ENCODE measurements around the gene SIDT2. TPM values are rescaled to one million over a fixed set of nuclear protein-coding genes. Genes with fewer than 3 reads are reported as not detected.

SIDT2 gene
- total RNA-seq, 1 donor from 2014 or later, result 45.4 TPM

GRCh38 chr11:117220999-117221774 is 42.6 kb downstream of the SIDT2 start:
- no peak for DNase-seq (ENCODE audit: low spot score in 2 of 2)
- intact Hi-C loops (cut with DNase I), result loop anchor here (1.0 kb wide), 1 partner anchor 22 kb away; the partner anchor contains the start of gene TAGLN
- H3K4me1 ChIP-seq, result peaks cover 35 to 53% of the 10 kb centered on the region in 2 donors
- H3K27me3 ChIP-seq, result no peaks in the 10 kb centered on the region
- peaks cover 14 to 20% of the 10 kb centered on the region in 2 donors for H3K36me3 ChIP-seq
- peak overlapping the region; percentile 3 to 46 for H3K4me3 ChIP-seq
- H3K9me3 ChIP-seq, result no peaks in the 10 kb centered on the region
- H3K27ac ChIP-seq, result peak overlapping the region; percentile 90 to 94
- TF ChIP-seq CTCF (IDR thresholded peaks at IDR 0.05), result no peak

- DNase-seq (ENCODE audit: low spot score in 2 of 2), result peak in 1 of 2 donors; percentile 89
- H3K27me3 ChIP-seq, result no peaks in the 10 kb centered on the region
- peak overlapping the region; percentile 90 to 94 for H3K27ac ChIP-seq
- H3K4me3 ChIP-seq, result peak overlapping the region; percentile 3 to 46
- peaks cover 18 to 24% of the 10 kb centered on the region in 2 donors for H3K36me3 ChIP-seq
- no peak for TF ChIP-seq CTCF (IDR thresholded peaks at IDR 0.05)
- peaks cover 35 to 49% of the 10 kb centered on the region in 2 donors for H3K4me1 ChIP-seq
- H3K9me3 ChIP-seq, result no peaks in the 10 kb centered on the region
- intact Hi-C loops (cut with DNase I), result no loop called here
Observed at GRCh38 chr11:117221775-117222517, 43.4 kb downstream of the SIDT2 start.

GRCh38 chr11:117222991-117223740 is 44.6 kb downstream of the SIDT2 start:
- TF ChIP-seq CTCF (IDR thresholded peaks at IDR 0.05), result no peak
- peak in 1 of 2 donors; percentile 58 for DNase-seq (ENCODE audit: low spot score in 2 of 2)
- intact Hi-C loops (cut with DNase I), result no loop called here
- Histone ChIP-seq H3K4me1 (peaks cover 28 to 42% of the 10 kb centered on the region in 2 donors), H3K9me3 (no peaks in the 10 kb centered on the region), H3K27me3 (no peaks in the 10 kb centered on the region), H3K27ac (peak overlapping the region; percentile 90 to 94), H3K4me3 (no peak overlapping the region), H3K36me3 (peaks cover 28 to 36% of the 10 kb centered on the region in 2 donors)

GRCh38 chr11:117223741-117224689 is 45.5 kb downstream of the SIDT2 start:
- TF ChIP-seq CTCF (IDR thresholded peaks at IDR 0.05), result no peak

More at GRCh38 chr11:117223741-117224689, 45.5 kb downstream of the SIDT2 start:
- peak in 1 of 2 donors; percentile 64 for DNase-seq (ENCODE audit: low spot score in 2 of 2)
- H3K4me1 ChIP-seq, result peaks cover 20 to 34% of the 10 kb centered on the region in 2 donors
- intact Hi-C loops (cut with DNase I), result no loop called here
- peak overlapping the region; percentile 90 to 94 for H3K27ac ChIP-seq
- no peaks in the 10 kb centered on the region for H3K27me3 ChIP-seq
- H3K4me3 ChIP-seq, result no peak overlapping the region
- no peaks in the 10 kb centered on the region for H3K9me3 ChIP-seq
- H3K36me3 ChIP-seq, result peaks cover 30 to 41% of the 10 kb centered on the region in 2 donors

Measured in ascending aorta (tissue), 2 donors.